Fibroblast of lung (primary cell): ENCODE data around the gene CACNA1F. TPM values are rescaled to one million over a fixed set of nuclear protein-coding genes. Genes with fewer than 3 reads are reported as not detected.

ENCODE experiments used
- DNase-seq, 2 donors: peaks; one replicate each; pipeline versions ENCODE4 v3.0.0 to v3.0.0-alpha.2; 2010; ENCODE audit warnings: low read depth in 2 of 2
- H2AFZ ChIP-seq: 2 replicates; pipeline ENCODE4 v1.5.1; 2012; ENCODE audit warnings: low read length, control low read depth, inconsistent platforms
- H3K27ac ChIP-seq: 2 replicates; pipeline ENCODE4 v1.5.1; 2011; ENCODE audit warnings: low read length, control low read depth; ENCODE audit not compliant: insufficient read depth
- H3K27me3 ChIP-seq: 2 replicates; pipeline ENCODE4 v1.5.1; 2011; ENCODE audit warnings: mild to moderate bottlenecking, low read length; ENCODE audit not compliant: control insufficient read depth, insufficient read depth
- H3K36me3 ChIP-seq: 2 replicates; pipeline ENCODE4 v1.5.1; 2011; ENCODE audit warnings: low read length; ENCODE audit not compliant: control insufficient read depth, insufficient read depth
- H3K4me1 ChIP-seq: 2 replicates; pipeline ENCODE4 v1.5.1; 2011; ENCODE audit warnings: low read length; ENCODE audit not compliant: control insufficient read depth, insufficient read depth; ENCODE audit errors: extremely low read depth
- H3K4me2 ChIP-seq: 2 replicates; pipeline ENCODE4 v1.5.1; 2011; ENCODE audit warnings: low read length, control low read depth; ENCODE audit not compliant: insufficient read depth; ENCODE audit errors: extremely low read depth
- H3K4me3 ChIP-seq, 4 experiments: fragments of 200-600 bp in 1 of 4; sonication (generic) in 1 of 4; replicated peaks in 1 of 4; 2 replicates each; pipeline ENCODE4 v1.5.1; 2011 to 2016; ENCODE audit warnings: low read length in 4 of 4, low read depth in 3 of 4, mild to moderate bottlenecking in 3 of 4, control low read depth in 2 of 4, inconsistent platforms in 1 of 4, mixed read lengths in 1 of 4; ENCODE audit not compliant: insufficient read depth in 1 of 4; ENCODE audit errors: control extremely low read depth in 1 of 4
- H3K79me2 ChIP-seq: 2 replicates; pipeline ENCODE4 v1.5.1; 2012; ENCODE audit warnings: mild to moderate bottlenecking, low read length, inconsistent platforms; ENCODE audit not compliant: control insufficient read depth, insufficient read depth
- H3K9ac ChIP-seq: 2 replicates; pipeline ENCODE4 v1.5.1; 2011; ENCODE audit warnings: mild to moderate bottlenecking, low read length, control low read depth; ENCODE audit not compliant: insufficient read depth
- H3K9me3 ChIP-seq: 2 replicates; pipeline ENCODE4 v1.5.1; 2012; ENCODE audit warnings: low read depth, low read length; ENCODE audit not compliant: control insufficient read depth, insufficient read depth
- H4K20me1 ChIP-seq: 2 replicates; pipeline ENCODE4 v1.5.1; 2011; ENCODE audit warnings: low read length; ENCODE audit not compliant: control insufficient read depth, insufficient read depth; ENCODE audit errors: extremely low read depth
- EZH2 ChIP-seq: IDR thresholded peaks from 2 replicates; pipeline ENCODE4 v1.5.1; 2012; ENCODE audit warnings: low read length, control low read depth, mild to moderate bottlenecking; ENCODE audit errors: missing control alignments
- polyA plus RNA-seq, 2 donors: library from polyadenylated mRNA; depleted of rRNA in 1 of 2; stranded (reverse) in 1 of 2; unstranded in 1 of 2; fragments of >200 nt; gene quantifications; 2 replicates each; pipeline ENCODE4 v1.2.1, GENCODE V29; 2011 to 2012; ENCODE audit warnings: missing spikeins in 1 of 2
- total RNA-seq: library from RNA; depleted of rRNA; stranded (reverse); fragments of >200 nt; gene quantifications from 2 replicates; pipeline ENCODE4 v1.2.1, GENCODE V29; 2014
- TF ChIP-seq, protein P1 (sequence below), 2 donors: IDR thresholded peaks in 1 of 2; conservative IDR thresholded peaks in 1 of 2; 1 replicate in 1 of 2; 2 replicates in 1 of 2; pipeline ENCODE4 v1.5.1; 2011 to 2012; ENCODE audit warnings: low read length in 2 of 2, control low read depth in 1 of 2, inconsistent platforms in 1 of 2, low read depth in 1 of 2, mild to moderate bottlenecking in 1 of 2

The CACNA1F gene
- total and polyA plus RNA-seq, 2 donors (not counting 1 experiment from before 2014, with no cell fraction given): 0.17 TPM; not detected in 1

DNA sequence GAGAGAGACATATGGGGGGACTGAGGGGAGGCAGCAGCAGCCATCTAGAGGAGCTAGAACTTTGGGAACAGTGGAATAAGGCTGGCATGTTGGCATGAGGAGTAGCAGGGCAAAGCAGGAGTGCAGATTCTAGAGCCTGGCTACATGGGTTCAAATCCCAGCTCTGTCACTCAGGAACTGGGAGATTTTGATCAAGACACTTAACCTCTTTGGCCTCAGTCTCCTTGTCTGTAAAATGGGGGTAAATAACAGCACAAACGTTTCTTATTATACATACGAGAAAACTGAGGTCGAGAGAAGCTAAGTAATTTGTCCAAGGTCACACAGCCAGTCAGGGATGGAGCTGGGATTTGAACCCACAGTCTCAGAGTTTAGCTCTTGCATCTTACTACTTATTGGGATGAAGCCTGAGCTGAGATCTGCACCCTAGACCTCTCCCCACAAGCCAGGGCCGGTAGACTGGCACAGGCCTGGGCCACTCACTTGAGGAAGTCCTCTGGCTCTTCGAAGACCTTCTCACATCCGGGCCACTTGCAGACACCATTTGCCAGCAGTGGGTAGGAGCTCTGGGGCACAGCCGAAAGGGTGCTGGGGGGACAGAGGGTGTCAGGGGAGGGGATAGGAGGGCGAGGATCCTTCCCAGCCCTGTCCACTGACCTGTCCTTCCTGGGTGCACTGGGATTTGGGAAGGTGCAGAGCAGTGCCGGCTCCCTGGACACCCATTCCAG lies 23.3 kb upstream of the CACNA1F start:
- H3K4me3 ChIP-seq: no peak overlapping the region
- H4K20me1 ChIP-seq: no peaks in the 10 kb centered on the region
- H3K9ac ChIP-seq: no peak overlapping the region
- no peaks in the 10 kb centered on the region for H3K4me1 ChIP-seq
- H2AFZ ChIP-seq: no peak overlapping the region
- no peak for DNase-seq
- H3K79me2 ChIP-seq: no peaks in the 10 kb centered on the region
- no peaks in the 10 kb centered on the region for H3K9me3 ChIP-seq
- no peaks in the 10 kb centered on the region for H3K36me3 ChIP-seq
- no peak overlapping the region for H3K27ac ChIP-seq
- TF ChIP-seq, protein P1, sequence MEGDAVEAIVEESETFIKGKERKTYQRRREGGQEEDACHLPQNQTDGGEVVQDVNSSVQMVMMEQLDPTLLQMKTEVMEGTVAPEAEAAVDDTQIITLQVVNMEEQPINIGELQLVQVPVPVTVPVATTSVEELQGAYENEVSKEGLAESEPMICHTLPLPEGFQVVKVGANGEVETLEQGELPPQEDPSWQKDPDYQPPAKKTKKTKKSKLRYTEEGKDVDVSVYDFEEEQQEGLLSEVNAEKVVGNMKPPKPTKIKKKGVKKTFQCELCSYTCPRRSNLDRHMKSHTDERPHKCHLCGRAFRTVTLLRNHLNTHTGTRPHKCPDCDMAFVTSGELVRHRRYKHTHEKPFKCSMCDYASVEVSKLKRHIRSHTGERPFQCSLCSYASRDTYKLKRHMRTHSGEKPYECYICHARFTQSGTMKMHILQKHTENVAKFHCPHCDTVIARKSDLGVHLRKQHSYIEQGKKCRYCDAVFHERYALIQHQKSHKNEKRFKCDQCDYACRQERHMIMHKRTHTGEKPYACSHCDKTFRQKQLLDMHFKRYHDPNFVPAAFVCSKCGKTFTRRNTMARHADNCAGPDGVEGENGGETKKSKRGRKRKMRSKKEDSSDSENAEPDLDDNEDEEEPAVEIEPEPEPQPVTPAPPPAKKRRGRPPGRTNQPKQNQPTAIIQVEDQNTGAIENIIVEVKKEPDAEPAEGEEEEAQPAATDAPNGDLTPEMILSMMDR (conservative IDR thresholded peaks at IDR 0.05 in 1 of 2, IDR thresholded peaks at IDR 0.05 in 1 of 2; ENCODE audit: low read depth in 1 of 2, low read length in 2 of 2): no peak
- no peak for TF ChIP-seq EZH2
- no peaks in the 10 kb centered on the region for H3K27me3 ChIP-seq
- no peak overlapping the region for H3K4me2 ChIP-seq

DNA sequence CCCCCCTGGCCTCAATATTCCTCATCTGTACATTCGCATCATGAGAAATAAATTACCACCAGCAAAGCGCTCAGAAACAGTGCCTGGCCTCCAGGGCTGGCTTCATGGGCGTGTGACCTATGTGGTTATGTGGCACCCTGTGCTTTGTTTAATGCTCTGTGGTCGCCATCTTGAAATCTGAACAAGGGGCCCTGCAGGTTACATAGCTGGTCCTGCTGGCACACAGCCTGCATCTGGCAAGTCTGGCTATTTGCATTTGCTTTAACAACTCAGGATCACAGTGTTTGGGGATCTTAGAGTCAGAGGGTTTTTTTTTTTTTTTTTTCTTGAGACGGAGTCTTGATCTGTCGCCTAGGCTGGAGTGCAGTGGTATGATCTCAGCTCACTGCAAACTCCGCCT lies 21.5 kb upstream of the CACNA1F start:
- H3K9me3 ChIP-seq: no peaks in the 10 kb centered on the region
- no peaks in the 10 kb centered on the region for H3K36me3 ChIP-seq
- H3K9ac ChIP-seq: no peak overlapping the region
- H2AFZ ChIP-seq: no peak overlapping the region
- H4K20me1 ChIP-seq: no peaks in the 10 kb centered on the region
- no peak for TF ChIP-seq EZH2
- TF ChIP-seq, protein P1 (conservative IDR thresholded peaks at IDR 0.05 in 1 of 2, IDR thresholded peaks at IDR 0.05 in 1 of 2; ENCODE audit: low read depth in 1 of 2, low read length in 2 of 2): no peak
- no peaks in the 10 kb centered on the region for H3K27me3 ChIP-seq
- H3K4me3 ChIP-seq: no peak overlapping the region
- H3K27ac ChIP-seq: no peak overlapping the region
- no peaks in the 10 kb centered on the region for H3K4me1 ChIP-seq
- DNase-seq: no peak
- H3K4me2 ChIP-seq: no peak overlapping the region
- H3K79me2 ChIP-seq: no peaks in the 10 kb centered on the region

DNA sequence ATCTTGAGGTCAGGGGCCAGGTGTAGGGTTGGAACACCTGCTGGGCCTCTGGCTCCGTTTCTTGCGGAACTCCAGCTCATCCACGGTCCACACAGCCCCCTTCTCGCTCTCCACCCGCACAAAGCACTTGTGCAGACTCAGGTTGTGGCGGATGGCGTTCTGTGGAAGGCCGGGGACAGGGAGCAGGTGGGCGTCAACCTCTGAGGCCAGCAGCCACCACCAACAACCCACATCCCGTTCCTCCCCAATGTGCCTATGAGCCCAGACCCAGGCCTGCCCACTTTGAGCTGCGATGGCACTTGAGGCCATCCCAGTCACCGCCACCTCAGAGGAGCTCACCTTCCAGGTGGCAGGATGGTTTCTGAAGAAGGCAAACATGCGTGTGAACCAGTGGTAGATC lies 18.2 kb upstream of the CACNA1F start:
- Histone ChIP-seq H3K79me2 (no peaks in the 10 kb centered on the region), H3K4me3 (no peak overlapping the region), H3K27me3 (no peaks in the 10 kb centered on the region), H4K20me1 (no peaks in the 10 kb centered on the region), H2AFZ (no peak overlapping the region), H3K4me2 (no peak overlapping the region), H3K9ac (no peak overlapping the region), H3K4me1 (no peaks in the 10 kb centered on the region), H3K9me3 (no peaks in the 10 kb centered on the region), H3K36me3 (no peaks in the 10 kb centered on the region), H3K27ac (no peak overlapping the region)
- DNase-seq: no peak
- TF ChIP-seq, protein P1 (conservative IDR thresholded peaks at IDR 0.05 in 1 of 2, IDR thresholded peaks at IDR 0.05 in 1 of 2; ENCODE audit: low read depth in 1 of 2, low read length in 2 of 2): no peak
- TF ChIP-seq EZH2: no peak
